GM12872 (cell line): ENCODE measurements around the gene LRMDA.

ENCODE experiments used
- CTCF ChIP-seq: IDR thresholded peaks from 3 replicates; pipeline ENCODE4 v1.5.1; 2011; ENCODE audit warnings: low read depth, mild to moderate bottlenecking, low read length, moderate library complexity; ENCODE audit not compliant: insufficient read depth

The LRMDA gene

DNA sequence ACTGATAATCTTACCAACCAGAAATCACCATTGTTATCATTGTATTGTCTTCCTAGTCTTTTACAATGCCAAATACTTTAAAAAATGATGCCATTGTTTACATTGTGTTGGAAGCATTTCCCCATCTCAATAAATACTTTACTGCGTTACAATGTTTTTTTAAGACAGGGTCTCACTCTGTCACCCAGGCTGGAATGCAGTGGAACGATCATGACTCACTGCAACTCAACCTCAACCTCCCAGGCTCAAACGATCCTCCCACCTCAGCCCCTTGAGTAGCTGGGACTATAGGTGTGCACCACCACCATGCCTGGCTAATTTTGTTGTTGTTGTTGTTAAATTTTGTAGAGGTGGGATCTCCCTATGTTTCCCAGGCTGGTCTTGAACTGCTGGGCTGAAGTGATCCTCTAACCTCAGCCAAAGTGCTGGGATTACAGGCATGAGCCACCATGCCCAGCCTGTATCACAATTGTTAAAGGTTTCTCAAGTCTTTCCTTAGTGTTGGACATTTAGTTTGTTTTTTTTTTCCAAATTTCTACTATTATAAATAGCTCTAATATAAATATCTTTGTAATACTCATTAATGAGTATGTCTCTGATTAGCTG, 13.5 kb downstream of the LRMDA start:
- no peak for TF ChIP-seq CTCF

DNA sequence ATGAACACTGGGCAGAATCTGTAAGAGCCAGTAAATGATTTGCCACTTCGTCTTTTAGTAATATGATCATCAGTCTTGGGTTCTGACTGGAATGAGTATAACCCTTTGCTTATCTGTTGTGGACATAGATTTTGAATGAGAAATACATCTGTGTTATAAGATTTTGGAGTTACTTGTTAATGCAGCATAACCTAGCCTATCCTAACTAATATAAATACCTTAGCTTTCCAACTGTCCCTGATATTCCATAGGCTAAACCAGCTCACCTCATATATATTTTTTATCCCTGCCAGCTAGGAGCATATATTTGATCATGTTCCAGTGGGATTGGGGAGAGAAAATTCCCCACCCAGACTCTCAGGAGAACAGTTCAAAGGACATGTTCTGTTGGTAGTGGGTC, 15.1 kb downstream of the LRMDA start:
- TF ChIP-seq CTCF: no peak

DNA sequence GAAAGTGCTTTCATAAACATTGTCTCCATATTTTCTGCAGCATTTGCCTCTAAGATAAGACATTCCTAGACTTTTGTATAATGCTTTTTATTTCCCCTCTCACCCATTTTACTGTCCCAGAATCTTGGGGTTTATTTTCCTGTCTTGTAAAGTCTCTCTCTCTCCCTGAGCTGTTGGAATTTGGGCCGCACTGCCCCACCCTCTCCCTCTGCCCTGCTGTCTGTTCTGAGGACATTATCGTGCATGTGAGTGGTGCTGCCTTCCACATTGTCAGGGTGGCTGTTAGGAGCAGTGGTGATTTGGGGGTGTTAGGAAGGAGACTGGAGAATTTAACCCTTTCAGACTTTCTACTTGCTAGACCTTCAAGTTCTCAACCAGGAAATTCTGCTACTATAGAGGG, 16.7 kb downstream of the LRMDA start:
- no peak for TF ChIP-seq CTCF

DNA sequence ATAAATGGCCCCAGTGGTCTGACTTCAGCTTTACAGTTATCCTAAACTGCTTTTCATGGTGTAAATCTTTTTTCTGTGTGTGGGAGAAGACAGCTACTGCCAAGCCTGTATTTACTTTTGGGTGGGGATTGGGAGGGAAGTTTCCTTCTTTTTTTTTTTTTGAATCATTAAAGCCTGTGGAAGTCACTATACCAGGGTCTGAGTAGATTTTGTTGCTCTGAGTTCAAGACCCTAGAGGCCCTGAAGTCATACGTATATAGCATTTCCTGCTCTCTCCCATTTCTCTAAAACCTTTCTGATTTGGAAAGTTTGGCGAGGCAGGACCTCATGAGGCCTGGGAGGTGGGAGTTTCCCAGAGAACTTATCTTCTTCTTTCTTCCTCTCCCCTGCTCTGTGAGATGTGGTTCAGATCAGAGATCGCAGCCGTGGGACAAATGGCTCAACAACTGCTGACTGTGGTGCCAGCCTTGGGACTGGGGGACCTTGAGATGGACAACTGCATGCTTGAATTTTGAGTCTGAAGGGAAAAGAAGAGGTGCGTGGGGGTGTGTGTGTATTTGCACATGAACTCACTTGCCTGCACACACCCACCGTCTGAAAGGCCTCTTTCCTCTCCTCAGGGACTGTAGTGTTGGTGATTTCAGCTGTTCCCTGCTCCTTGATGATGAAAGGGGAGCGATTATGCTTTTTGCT, 18.1 kb downstream of the LRMDA start:
- no peak for TF ChIP-seq CTCF

- TF ChIP-seq CTCF: no peak
Measured at GRCh38 chr10:75450075-75450445, 18.6 kb downstream of the LRMDA start.

GRCh38 chr10:75450644-75451640, 19.5 kb downstream of the LRMDA start:
- no peak for TF ChIP-seq CTCF

- TF ChIP-seq CTCF: no peak
Measured at GRCh38 chr10:75451831-75452230, 20.4 kb downstream of the LRMDA start.
